SK-N-SH (cell line): ENCODE measurements around the gene DDA1.

Experiments
- EZH2phosphoT487 ChIP-seq: fragments of 200-600 bp; sonication (generic); IDR thresholded peaks from 2 replicates; pipeline ENCODE4 v1.6.1; 2017; ENCODE audit warnings: low read depth, mixed run types, mild to moderate bottlenecking, antibody characterized with exemption, moderate library complexity, borderline replicate concordance
- FOXJ3 ChIP-seq: sonication (generic); formaldehyde crosslinking; IDR thresholded peaks from 2 replicates; pipeline ENCODE4 v1.5.1; 2020; ENCODE audit warnings: mild to moderate bottlenecking, missing genetic modification reagents
- MXI1 ChIP-seq: IDR thresholded peaks from 2 replicates; pipeline ENCODE4 v1.6.1; 2012; ENCODE audit warnings: mild to moderate bottlenecking, low read depth, low read length, improper control_type of control experiment
- POLR2AphosphoS5 ChIP-seq: IDR thresholded peaks from 2 replicates; pipeline ENCODE4 v1.6.1; 2012; ENCODE audit warnings: low read depth, low read length
- RFX5 ChIP-seq: IDR thresholded peaks from 2 replicates; pipeline ENCODE4 v1.6.1; 2012; ENCODE audit warnings: mild to moderate bottlenecking, improper control_type of control experiment, low read length
- SMC3 ChIP-seq: IDR thresholded peaks from 2 replicates; pipeline ENCODE4 v1.6.1; 2012; ENCODE audit warnings: low read depth, low read length, improper control_type of control experiment
- TAF1 ChIP-seq: IDR thresholded peaks from 2 replicates; pipeline ENCODE4 v1.6.1; 2012; ENCODE audit warnings: low read depth, mild to moderate bottlenecking, low read length, moderate library complexity, borderline replicate concordance
- TCF12 ChIP-seq: IDR thresholded peaks from 2 replicates; pipeline ENCODE4 v1.4.0; 2012
- YY1 ChIP-seq: IDR thresholded peaks from 2 replicates; pipeline ENCODE4 v1.4.0; 2012; ENCODE audit warnings: low read depth, mild to moderate bottlenecking
- TF ChIP-seq, protein P1 (sequence below): fragments of 200-600 bp; sonication (generic); IDR thresholded peaks from 2 replicates; pipeline ENCODE4 v1.6.1; 2017; ENCODE audit warnings: antibody characterized with exemption, mild to moderate bottlenecking, moderate library complexity
- TF ChIP-seq, protein P2 (sequence below): fragments of 150-350 bp; IDR thresholded peaks from 2 replicates; pipeline ENCODE4 v1.6.1; 2017; ENCODE audit warnings: antibody characterized with exemption, low read length, low read depth, borderline replicate concordance
- TF ChIP-seq, protein P3 (sequence below): IDR thresholded peaks from 2 replicates; pipeline ENCODE4 v1.4.0; 2012; ENCODE audit warnings: low read depth, borderline replicate concordance

DNA sequence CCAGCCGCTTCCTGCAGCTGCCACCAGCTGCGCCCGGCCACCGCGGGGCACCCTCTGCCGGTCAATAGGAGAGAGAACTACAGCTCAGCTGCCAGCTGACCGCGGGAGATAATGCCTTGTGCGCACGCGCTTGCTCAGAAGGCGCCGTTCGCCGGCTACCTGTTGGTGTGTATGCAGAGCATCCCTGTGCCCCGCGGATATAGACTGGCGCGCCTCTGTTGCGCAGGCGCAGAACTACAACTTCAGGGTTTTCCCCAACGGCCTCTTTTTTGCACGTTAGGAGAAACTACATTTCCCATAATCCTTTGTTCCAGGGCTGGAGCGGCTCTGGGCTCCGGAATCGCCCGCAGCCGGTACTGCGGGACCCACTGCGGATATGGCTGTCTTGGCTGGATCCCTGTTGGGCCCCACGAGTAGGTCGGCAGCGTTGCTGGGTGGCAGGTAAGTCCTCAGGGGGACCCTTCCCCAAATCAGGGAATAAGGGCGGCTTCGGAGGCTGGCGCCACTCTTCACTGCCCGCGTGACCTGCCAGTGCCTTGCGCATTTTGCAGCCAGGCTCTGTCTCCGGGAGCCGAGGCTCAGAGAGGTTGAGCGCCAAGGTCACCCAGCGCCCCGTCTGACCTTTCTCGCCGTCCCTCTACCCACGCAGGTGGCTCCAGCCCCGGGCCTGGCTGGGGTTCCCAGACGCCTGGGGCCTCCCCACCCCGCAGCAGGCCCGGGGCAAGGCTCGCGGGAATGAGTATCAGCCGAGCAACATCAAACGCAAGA, 3.7 kb upstream of the DDA1 start, which contains the start of gene MRPL34:
- TF ChIP-seq, protein P1, sequence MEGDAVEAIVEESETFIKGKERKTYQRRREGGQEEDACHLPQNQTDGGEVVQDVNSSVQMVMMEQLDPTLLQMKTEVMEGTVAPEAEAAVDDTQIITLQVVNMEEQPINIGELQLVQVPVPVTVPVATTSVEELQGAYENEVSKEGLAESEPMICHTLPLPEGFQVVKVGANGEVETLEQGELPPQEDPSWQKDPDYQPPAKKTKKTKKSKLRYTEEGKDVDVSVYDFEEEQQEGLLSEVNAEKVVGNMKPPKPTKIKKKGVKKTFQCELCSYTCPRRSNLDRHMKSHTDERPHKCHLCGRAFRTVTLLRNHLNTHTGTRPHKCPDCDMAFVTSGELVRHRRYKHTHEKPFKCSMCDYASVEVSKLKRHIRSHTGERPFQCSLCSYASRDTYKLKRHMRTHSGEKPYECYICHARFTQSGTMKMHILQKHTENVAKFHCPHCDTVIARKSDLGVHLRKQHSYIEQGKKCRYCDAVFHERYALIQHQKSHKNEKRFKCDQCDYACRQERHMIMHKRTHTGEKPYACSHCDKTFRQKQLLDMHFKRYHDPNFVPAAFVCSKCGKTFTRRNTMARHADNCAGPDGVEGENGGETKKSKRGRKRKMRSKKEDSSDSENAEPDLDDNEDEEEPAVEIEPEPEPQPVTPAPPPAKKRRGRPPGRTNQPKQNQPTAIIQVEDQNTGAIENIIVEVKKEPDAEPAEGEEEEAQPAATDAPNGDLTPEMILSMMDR, result peak; percentile 77
- TF ChIP-seq MXI1 (peak; percentile 91), SMC3 (no peak; the same call in 1 of the 2 replicates), YY1 (peak; percentile 76), TCF12 (no peak), TAF1 (peak; percentile 49), POLR2AphosphoS5 (peak; percentile 81), FOXJ3 (CRISPR knock-in tag) (0 out of 2 replicates have a peak, but pooled peaks have one; percentile 58), RFX5 (no peak), EZH2phosphoT487 (no peak)
- TF ChIP-seq, protein P2, sequence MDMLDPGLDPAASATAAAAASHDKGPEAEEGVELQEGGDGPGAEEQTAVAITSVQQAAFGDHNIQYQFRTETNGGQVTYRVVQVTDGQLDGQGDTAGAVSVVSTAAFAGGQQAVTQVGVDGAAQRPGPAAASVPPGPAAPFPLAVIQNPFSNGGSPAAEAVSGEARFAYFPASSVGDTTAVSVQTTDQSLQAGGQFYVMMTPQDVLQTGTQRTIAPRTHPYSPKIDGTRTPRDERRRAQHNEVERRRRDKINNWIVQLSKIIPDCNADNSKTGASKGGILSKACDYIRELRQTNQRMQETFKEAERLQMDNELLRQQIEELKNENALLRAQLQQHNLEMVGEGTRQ, result no peak
- TF ChIP-seq, protein P3, sequence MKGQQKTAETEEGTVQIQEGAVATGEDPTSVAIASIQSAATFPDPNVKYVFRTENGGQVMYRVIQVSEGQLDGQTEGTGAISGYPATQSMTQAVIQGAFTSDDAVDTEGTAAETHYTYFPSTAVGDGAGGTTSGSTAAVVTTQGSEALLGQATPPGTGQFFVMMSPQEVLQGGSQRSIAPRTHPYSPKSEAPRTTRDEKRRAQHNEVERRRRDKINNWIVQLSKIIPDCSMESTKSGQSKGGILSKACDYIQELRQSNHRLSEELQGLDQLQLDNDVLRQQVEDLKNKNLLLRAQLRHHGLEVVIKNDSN, result peak; percentile 82
